ACC112 (cell line): ENCODE data around the gene PPP1R1C.

Experiments used
- H2AFZ ChIP-seq: fragments of 200-600 bp; sonication (generic); one replicate; pipeline ENCODE4 v1.6.0; 2017; ENCODE audit warnings: antibody characterized with exemption, low read length; ENCODE audit not compliant: unreplicated experiment
- H3K27ac ChIP-seq: fragments of 200-600 bp; sonication (generic); 2 replicates; pipeline ENCODE4 v1.5.1; 2014; ENCODE audit warnings: low read depth, mild to moderate bottlenecking, antibody characterized with exemption, low read length, moderate library complexity
- H3K27me3 ChIP-seq: fragments of 200-600 bp; sonication (generic); 2 replicates; pipeline ENCODE4 v1.6.1; 2014; ENCODE audit warnings: mild to moderate bottlenecking, antibody characterized with exemption, low read length, moderate library complexity, mixed read lengths; ENCODE audit not compliant: insufficient read depth
- H3K36me3 ChIP-seq: fragments of 200-600 bp; sonication (generic); 2 replicates; pipeline ENCODE4 v1.6.1; 2016; ENCODE audit warnings: mild to moderate bottlenecking, antibody characterized with exemption, low read length, moderate library complexity, mixed read lengths; ENCODE audit not compliant: insufficient read depth
- H3K4me1 ChIP-seq: fragments of 200-600 bp; sonication (generic); one replicate; pipeline ENCODE4 v1.6.1; 2016; ENCODE audit warnings: low read length, mixed read lengths; ENCODE audit not compliant: insufficient read depth, unreplicated experiment, control insufficient read depth
- H3K4me3 ChIP-seq: fragments of 200-600 bp; sonication (generic); 2 replicates; pipeline ENCODE4 v1.5.1; 2014; ENCODE audit warnings: mild to moderate bottlenecking, low read depth, low read length
- H3K79me2 ChIP-seq: fragments of 200-600 bp; sonication (generic); one replicate; pipeline ENCODE4 v1.6.0; 2016; ENCODE audit warnings: low read length; ENCODE audit not compliant: control insufficient read depth, unreplicated experiment, insufficient read depth

Gene PPP1R1C

DNA sequence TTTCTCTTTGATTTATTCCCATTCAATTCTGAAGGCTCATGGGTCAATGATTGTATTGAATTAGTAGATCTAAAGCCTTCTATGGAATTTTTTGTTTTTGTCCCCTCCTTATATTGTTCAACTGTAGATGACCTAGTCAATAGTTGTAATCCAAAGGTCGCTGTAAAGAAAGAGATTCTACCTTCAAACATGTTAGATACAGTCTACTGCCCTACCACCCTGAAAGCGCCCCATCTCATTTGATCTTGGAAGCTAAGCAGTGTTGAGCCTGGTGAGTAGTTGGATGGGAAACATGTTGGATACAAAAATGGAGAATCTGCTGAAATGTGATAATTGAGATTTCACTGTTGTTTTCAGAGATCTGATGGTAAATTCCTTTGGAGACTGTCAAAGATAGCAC, 63.0 kb downstream of the PPP1R1C start:
- H2AFZ ChIP-seq, result no peak overlapping the region
- no peak overlapping the region for H3K27ac ChIP-seq
- H3K4me1 ChIP-seq, result peaks cover 7% of the 10 kb centered on the region
- H3K27me3 ChIP-seq, result no peaks in the 10 kb centered on the region
- no peaks in the 10 kb centered on the region for H3K36me3 ChIP-seq
- H3K79me2 ChIP-seq, result no peaks in the 10 kb centered on the region
- no peak overlapping the region for H3K4me3 ChIP-seq

DNA sequence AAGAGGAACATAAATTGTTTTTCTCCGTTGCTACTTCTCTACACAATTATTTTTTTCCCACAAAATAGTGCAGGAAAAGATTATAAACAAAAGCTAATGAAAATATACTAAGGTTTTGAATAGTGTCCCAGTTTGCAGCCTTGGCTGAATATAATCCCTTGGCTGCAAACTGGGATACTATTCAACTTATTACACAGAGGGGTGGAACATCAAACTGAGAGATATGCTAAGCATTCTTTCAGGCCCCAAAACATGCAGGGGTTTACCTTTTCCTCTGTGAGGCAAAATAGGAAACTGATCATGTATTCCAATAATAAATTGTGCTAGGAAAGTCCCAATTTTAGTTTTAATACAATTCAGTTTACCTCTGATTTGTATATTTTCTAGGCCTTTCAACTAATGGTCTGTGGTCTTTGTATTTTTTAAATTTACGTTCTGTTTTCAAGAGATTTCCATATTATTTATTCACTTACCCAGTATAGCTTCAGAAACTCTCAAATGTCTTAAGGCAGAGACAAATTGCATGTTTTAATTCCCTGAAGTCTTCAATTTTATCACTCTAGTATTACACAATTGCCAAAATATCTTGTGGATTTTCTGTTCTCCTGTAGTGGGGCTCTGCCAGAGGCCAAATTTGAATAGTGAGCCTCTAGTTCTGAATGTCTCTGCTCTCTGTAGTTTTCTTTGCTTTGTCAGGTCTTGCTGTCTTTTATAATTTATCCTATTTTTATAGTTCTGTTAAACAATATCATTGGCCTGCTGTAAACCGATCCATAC, 63.9 kb downstream of the PPP1R1C start:
- no peaks in the 10 kb centered on the region for H3K79me2 ChIP-seq

DNA sequence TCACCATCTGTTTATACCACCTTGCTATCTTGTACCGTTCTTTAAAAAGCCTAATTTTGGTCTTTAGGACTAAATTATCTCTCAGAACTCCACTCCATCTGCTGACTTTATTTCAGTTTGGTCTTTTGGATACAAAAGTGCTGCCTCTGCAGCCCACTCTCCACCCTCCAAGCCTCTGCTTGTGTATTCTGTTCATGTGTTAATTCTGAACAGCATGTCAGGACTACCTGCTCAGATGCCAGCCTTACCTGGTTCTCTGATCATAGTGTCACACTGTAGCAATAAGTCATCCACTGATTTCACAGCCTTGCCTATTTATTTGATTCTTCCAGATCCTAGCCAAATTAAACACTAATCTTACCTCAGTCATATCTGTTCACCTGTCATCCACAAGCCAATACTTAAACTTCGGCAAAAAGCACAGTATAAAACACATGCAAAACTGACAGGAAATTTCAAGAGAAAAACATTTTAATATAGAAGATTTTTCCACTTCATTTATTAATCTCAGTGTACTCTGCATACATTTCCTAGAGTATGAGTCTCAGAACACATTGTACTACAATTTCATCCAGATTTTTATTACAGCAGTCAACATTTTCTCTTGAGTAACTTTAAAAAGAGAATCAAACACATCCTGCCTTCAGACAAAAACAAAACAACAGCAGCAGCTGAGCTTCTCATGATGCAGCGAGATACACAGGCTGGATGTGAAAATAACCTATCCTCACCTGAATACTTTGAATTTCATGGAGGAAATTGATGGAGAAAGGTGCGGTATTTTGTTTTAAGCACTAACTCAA, 64.9 kb downstream of the PPP1R1C start:
- Histone ChIP-seq H3K36me3 (no peaks in the 10 kb centered on the region), H3K79me2 (no peaks in the 10 kb centered on the region), H3K4me3 (no peak overlapping the region), H3K27me3 (no peaks in the 10 kb centered on the region), H3K27ac (no peak overlapping the region), H3K4me1 (peaks cover 7% of the 10 kb centered on the region), H2AFZ (no peak overlapping the region)

More for the DNA sequence above, 63.9 kb downstream of the PPP1R1C start:
- Histone ChIP-seq H3K4me1 (peaks cover 7% of the 10 kb centered on the region), H3K27me3 (no peaks in the 10 kb centered on the region), H2AFZ (no peak overlapping the region), H3K36me3 (no peaks in the 10 kb centered on the region), H3K4me3 (no peak overlapping the region), H3K27ac (no peak overlapping the region)

DNA sequence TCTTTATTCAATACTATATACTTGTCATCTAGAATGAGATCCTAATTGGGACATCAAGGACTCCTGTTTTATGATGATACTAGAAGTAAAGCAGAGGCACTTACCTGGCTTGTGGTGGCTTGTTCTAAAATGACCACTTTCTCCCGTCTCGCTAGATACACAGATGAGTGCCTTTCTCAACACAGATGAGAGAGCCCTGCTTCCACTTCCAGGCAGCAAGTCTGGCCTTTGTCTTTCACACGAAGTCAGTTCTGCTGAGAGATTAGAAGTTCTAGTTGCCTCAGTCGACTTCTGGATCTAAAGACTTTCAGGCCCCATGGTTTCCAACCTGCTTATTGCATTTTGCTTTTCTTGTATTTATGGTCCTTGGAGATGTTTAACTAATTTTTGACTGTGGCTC, 70.3 kb downstream of the PPP1R1C start:
- Histone ChIP-seq H2AFZ (no peak overlapping the region), H3K36me3 (no peaks in the 10 kb centered on the region), H3K79me2 (no peaks in the 10 kb centered on the region), H3K27me3 (no peaks in the 10 kb centered on the region), H3K27ac (no peak overlapping the region), H3K4me3 (no peak overlapping the region), H3K4me1 (no peaks in the 10 kb centered on the region)

DNA sequence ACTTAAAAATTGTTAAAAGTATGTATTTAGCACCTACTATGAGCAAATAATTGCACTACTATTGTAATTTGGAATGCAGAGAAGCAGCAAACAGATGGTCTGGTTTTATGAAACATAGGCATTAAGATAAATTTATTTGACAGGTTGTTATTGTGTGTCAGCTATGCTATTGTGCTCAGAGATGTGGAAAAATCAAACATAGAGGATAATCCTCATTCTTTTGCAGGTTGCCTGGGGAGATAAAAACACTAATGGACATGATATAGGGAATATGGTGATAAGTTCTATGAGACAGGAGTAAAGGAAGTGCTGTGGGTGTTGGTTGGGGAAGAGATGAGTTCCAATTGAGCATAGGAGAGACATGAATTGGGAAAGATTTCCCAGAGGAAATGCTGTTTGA, 71.3 kb downstream of the PPP1R1C start:
- H3K79me2 ChIP-seq, result no peaks in the 10 kb centered on the region
- no peak overlapping the region for H2AFZ ChIP-seq
- no peaks in the 10 kb centered on the region for H3K27me3 ChIP-seq
- no peak overlapping the region for H3K27ac ChIP-seq
- H3K4me1 ChIP-seq, result no peaks in the 10 kb centered on the region
- H3K4me3 ChIP-seq, result no peak overlapping the region
- H3K36me3 ChIP-seq, result no peaks in the 10 kb centered on the region

DNA sequence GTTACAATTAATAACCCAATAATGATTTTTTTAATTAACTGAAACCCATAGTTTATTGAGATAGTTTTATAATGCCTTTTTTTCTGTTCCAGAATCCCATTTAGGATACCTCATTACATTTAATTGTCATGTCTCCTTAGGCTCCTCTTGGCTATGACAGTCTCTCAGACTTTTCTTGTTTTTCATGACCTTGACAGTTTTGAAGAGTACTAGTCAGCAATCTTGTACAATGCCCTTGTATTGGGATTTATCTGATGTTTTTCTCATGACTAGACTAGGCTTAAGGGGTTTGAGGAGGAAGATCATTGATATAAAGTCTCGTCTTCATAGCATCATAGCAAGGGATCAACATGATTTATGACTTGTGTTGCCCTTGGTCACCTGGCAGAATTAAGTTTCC, 72.4 kb downstream of the PPP1R1C start:
- H2AFZ ChIP-seq, result no peak overlapping the region
- no peaks in the 10 kb centered on the region for H3K4me1 ChIP-seq
- no peak overlapping the region for H3K27ac ChIP-seq
- no peaks in the 10 kb centered on the region for H3K79me2 ChIP-seq
- no peak overlapping the region for H3K4me3 ChIP-seq
- H3K36me3 ChIP-seq, result no peaks in the 10 kb centered on the region
- H3K27me3 ChIP-seq, result no peaks in the 10 kb centered on the region

DNA sequence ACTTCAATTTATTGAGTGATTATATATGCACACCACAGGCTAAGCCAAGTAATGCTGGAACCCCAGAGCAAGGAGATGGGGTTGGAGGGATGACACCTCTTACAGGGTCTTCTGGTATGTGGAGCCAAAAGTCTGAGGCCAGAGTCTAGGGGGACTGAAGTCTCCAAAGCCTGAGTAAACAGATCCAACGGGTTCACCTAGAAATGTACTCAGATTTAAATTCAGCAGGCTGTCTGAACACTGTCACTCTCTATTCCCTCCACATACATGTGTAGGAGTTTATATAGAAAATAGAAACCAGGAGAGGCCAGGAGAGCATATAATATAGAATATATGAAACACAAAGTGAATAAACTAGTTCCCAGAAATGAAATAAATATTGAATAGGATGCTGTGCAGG, 76.1 kb downstream of the PPP1R1C start:
- Histone ChIP-seq H2AFZ (no peak overlapping the region), H3K27ac (no peak overlapping the region), H3K4me3 (no peak overlapping the region), H3K4me1 (peaks cover 9% of the 10 kb centered on the region), H3K79me2 (no peaks in the 10 kb centered on the region), H3K36me3 (no peaks in the 10 kb centered on the region), H3K27me3 (no peaks in the 10 kb centered on the region)

DNA sequence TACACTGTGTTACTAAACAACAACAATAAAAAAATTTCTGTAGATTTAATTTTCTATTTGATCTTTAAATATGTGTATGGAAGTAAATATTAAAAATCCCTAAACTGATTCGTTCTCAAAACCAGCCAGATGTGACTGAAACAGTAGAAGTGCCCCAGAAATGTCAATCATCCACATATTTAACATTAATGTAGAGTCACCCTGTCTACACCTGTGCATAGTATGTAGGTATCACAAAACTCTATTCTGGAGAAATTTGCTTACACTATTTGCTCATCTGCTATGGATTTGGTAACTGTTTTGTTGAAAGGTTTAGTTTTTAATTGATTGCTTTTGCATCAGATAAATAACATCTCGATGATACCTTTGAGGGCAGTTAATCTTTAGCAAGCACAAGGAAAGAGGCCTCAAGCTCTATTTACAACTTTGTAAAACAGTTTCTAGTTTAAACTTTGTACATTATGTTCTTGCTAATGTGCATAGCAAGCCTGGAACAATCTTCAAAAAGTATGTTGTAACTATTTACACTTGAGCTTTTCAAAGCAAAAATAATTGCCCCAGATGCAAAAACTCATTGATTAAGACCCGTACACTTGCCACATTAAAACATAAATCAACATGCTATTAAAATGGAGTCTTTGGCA, 76.8 kb downstream of the PPP1R1C start:
- no peak overlapping the region for H3K4me3 ChIP-seq
- no peaks in the 10 kb centered on the region for H3K27me3 ChIP-seq
- H3K79me2 ChIP-seq, result no peaks in the 10 kb centered on the region
- no peaks in the 10 kb centered on the region for H3K36me3 ChIP-seq
- peaks cover 16% of the 10 kb centered on the region for H3K4me1 ChIP-seq
- no peak overlapping the region for H2AFZ ChIP-seq
- no peak overlapping the region for H3K27ac ChIP-seq

DNA sequence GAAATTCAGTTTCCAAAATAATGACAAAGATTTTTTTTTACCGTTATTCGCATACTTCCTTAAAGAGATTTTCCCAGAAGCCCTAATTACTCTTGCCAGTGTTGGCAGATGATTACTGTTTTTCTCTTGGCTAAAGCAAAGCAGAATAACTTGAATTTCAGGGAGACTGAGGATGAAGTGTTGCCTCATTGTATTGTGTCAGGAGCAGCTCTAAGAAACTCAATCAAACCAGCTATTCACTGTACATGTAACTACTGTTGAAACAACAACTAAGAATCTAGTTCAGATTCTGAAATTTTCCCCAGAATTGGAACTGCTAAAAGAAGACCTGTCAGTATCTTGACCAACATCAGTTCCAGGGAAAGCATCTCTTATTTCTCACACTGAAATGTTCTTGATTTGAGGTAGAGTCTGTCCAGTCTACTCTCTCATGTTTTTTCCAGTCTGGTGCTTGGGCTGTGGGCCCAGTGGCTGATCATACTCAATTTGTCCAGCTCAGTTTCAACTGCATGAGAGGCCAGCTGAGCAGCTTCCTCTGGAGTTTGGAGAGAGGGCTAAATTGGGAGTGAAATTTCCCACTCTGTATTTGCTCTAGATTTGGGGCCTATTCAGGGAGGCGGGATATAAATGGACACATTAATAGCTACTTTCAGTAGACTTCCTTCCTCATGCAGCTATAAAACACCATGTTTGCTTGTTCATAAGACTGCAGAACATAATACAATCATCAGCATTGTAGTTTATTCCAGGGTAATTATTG, 78.5 kb downstream of the PPP1R1C start:
- no peaks in the 10 kb centered on the region for H3K79me2 ChIP-seq
- no peaks in the 10 kb centered on the region for H3K27me3 ChIP-seq
- no peak overlapping the region for H3K4me3 ChIP-seq
- no peaks in the 10 kb centered on the region for H3K36me3 ChIP-seq
- H3K27ac ChIP-seq, result no peak overlapping the region
- no peak overlapping the region for H2AFZ ChIP-seq
- H3K4me1 ChIP-seq, result peaks cover 27% of the 10 kb centered on the region

DNA sequence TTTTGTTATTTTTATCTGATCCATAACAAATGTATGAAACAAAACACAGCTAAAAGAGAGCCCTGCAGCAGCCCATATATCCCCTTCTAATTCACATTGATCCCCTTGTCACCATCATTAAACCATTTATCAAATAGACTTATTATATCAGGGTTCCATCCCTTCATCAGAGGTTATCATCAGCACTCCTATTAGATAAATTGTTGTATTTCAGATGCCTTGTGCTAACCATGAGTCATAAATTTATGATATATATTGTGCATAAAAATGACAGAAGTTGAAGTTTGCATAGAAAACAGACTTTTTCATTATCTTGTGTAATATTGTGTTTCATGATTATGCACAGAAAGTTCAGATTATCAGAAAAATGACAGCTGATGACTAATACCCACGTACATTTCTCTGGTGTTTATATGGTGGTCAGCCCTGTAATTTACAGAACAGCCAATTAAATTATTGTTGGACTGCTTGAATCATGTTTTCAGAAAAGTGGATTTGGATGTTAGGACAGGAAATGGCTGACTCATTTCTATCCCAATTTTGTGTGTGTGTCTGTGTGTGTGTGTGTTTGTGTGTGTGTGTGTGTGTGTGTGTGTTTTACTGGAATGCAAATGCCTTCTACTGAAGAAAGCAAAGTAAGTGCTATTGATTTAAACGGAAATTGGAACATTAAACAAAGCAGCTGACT, 80.9 kb downstream of the PPP1R1C start:
- H3K36me3 ChIP-seq, result no peaks in the 10 kb centered on the region
- H3K79me2 ChIP-seq, result no peaks in the 10 kb centered on the region
- H3K27me3 ChIP-seq, result no peaks in the 10 kb centered on the region
- H3K4me1 ChIP-seq, result peaks cover 28% of the 10 kb centered on the region
- H2AFZ ChIP-seq, result no peak overlapping the region
- H3K4me3 ChIP-seq, result no peak overlapping the region; the same call in 1 of the 2 replicates
- H3K27ac ChIP-seq, result peak overlapping the region; percentile 56
